OCI-LY7 (cell line): ENCODE data around the gene PPARG. TPM values are rescaled to one million over a fixed set of nuclear protein-coding genes. Genes with fewer than 3 reads are reported as not detected.

Source experiments
- BruUV-seq: library from RNA; stranded (reverse); fragments of 400-500 nt; replicated peaks from 2 replicates; lab custom pipeline; 2021; lab: Mats Ljungman, UMichigan
- CTCF ChIA-PET: fragments of 300-600 bp; sonication (Branson Sonifier 250); formaldehyde crosslinking; loops from one replicate; lab custom pipeline; 2022; ENCODE audit warnings: antibody characterized with exemption; ENCODE audit not compliant: unreplicated experiment; lab: Charles Lee
- POLR2A ChIA-PET: fragments of 300-600 bp; sonication (Branson Sonifier 250); formaldehyde crosslinking; loops from one replicate; lab custom pipeline; 2022; ENCODE audit warnings: antibody characterized with exemption; lab: Charles Lee
- DNase-seq: peaks from one replicate; pipeline ENCODE4 v3.0.0-alpha.2; 2015; ENCODE audit warnings: low spot score
- H2AFZ ChIP-seq: fragments of 200-600 bp; sonication (generic), shearing (Covaris generic); 2 replicates; pipeline ENCODE4 v1.6.1; 2014; ENCODE audit warnings: mild to moderate bottlenecking, antibody characterized with exemption, low read length, moderate library complexity
- H3K27ac ChIP-seq: fragments of 200-600 bp; sonication (generic); 2 replicates; pipeline ENCODE4 v1.5.1; 2014; ENCODE audit warnings: mixed run types, low read depth, mild to moderate bottlenecking, moderate library complexity, low read length, inconsistent platforms; ENCODE audit not compliant: poor library complexity, severe bottlenecking
- H3K36me3 ChIP-seq: fragments of 200-600 bp; sonication (generic); 2 replicates; pipeline ENCODE4 v1.6.1; 2014; ENCODE audit warnings: mild to moderate bottlenecking, antibody characterized with exemption, low read length, moderate library complexity, mixed read lengths; ENCODE audit not compliant: insufficient read depth
- H3K4me1 ChIP-seq: fragments of 200-600 bp; sonication (generic); 2 replicates; pipeline ENCODE4 v1.5.1; 2014; ENCODE audit warnings: mild to moderate bottlenecking, low read length; ENCODE audit not compliant: insufficient read depth, poor library complexity, severe bottlenecking
- H3K4me2 ChIP-seq: fragments of 200-600 bp; sonication (generic); 2 replicates; pipeline ENCODE4 v1.6.1; 2014; ENCODE audit warnings: mild to moderate bottlenecking, low read length
- H3K4me3 ChIP-seq: fragments of 200-600 bp; sonication (generic); 2 replicates; pipeline ENCODE4 v1.5.1; 2014; ENCODE audit warnings: mild to moderate bottlenecking, low read depth, low read length; ENCODE audit not compliant: poor library complexity, severe bottlenecking
- H3K79me2 ChIP-seq: fragments of 200-600 bp; sonication (generic); 2 replicates; pipeline ENCODE4 v1.6.1; 2016; ENCODE audit warnings: low read depth, mild to moderate bottlenecking, low read length, moderate library complexity, mixed read lengths; ENCODE audit not compliant: insufficient read depth
- H3K9me2 ChIP-seq: fragments of 200-600 bp; sonication (generic); 2 replicates; pipeline ENCODE4 v1.6.1; 2016; ENCODE audit warnings: mild to moderate bottlenecking, low read length, mixed read lengths; ENCODE audit not compliant: insufficient read depth
- H3K9me3 ChIP-seq: fragments of 200-600 bp; sonication (generic); 2 replicates; pipeline ENCODE4 v1.6.1; 2014; ENCODE audit warnings: mild to moderate bottlenecking, mixed run types, low read length, mixed read lengths
- H4K20me1 ChIP-seq: fragments of 200-600 bp; sonication (generic); 2 replicates; pipeline ENCODE4 v1.6.1; 2014; ENCODE audit warnings: mild to moderate bottlenecking, antibody characterized with exemption, low read length, moderate library complexity, mixed read lengths; ENCODE audit not compliant: insufficient read depth
- CTCF ChIP-seq: fragments of 200-600 bp; sonication (generic); conservative IDR thresholded peaks from 2 replicates; pipeline ENCODE4 v1.5.1; 2014; ENCODE audit warnings: mild to moderate bottlenecking, antibody characterized with exemption, low read length, moderate library complexity, mixed read lengths
- EZH2phosphoT487 ChIP-seq: fragments of 200-600 bp; sonication (generic); IDR thresholded peaks from 2 replicates; pipeline ENCODE4 v1.6.1; 2018; ENCODE audit warnings: low read depth, borderline replicate concordance, mild to moderate bottlenecking, mixed run types, antibody characterized with exemption, low read length, moderate library complexity, mixed read lengths
- intact Hi-C: fragments of 100-400 bp; cut with micrococcal nuclease; formaldehyde crosslinking; loops from one replicate; pipeline ENCODE4 v1.10.0; 2022; ENCODE audit not compliant: unreplicated experiment
- total RNA-seq, 2 experiments: library from RNA; depleted of rRNA in 1 of 2; stranded (reverse); fragments of >200 nt in 1 of 2; shearing (Covaris generic) in 1 of 2; gene quantifications; 2 replicates each; pipeline ENCODE4 v1.2.3, GENCODE V29; 2014 to 2022

Gene PPARG
- total RNA-seq, 2 experiments from 2014 or later = not detected

GRCh38 chr3:12451960-12452359 lies 163.1 kb downstream of the PPARG start:
- POLR2A ChIA-PET = interaction anchor here (0.6 kb wide), 1 partner anchor 18 kb away, joined by 3 read pairs; no protein-coding TSS in a partner anchor
- H3K27ac ChIP-seq = no peak overlapping the region
- H3K4me2 ChIP-seq = no peak overlapping the region

DNA sequence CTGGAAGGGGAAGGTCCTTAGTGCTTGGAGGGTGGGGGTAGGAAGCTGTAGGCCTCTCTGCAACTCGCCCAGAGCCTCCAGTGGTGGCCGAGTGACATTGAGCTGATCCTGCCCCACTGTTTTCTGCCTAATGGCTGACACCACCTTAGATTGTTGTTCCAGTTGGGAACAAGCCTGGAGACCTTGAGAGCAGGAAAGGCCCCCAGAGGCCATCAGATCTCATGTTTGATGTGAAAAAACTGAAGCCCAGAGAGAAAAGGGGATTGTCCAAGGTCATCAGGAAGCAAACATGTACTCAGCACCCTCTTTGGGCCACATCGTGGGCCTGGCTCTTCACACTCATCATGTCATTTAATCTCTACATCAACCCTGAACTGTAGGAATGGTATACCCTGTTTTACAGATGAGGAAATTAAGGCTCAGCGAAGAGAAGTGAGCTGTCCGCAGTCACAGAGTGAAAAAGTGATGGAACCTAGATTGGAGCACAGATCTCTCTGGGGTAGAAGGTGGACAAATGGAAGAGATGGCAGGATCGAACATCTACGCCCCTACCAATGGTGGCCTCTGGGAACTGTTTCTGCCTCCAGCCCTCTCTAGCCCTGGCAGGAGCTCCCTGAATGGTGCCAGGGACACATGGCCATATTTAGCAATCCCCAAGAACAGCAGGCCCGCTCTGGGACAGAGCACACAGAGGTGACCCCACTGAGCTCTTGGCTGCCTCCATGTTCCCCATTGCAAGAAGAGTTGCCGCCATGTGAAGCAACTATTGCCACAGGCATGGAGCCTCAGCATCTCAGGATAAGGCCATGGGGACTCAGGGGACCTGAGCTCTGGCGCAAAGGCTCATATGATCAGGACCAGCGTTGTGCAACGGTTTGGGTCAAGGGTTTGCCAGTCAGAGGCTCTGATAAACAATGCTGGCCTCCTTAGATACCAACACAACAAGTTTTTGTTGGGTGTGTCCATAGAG lies 163.8 kb downstream of the PPARG start:
- POLR2A ChIA-PET = interaction anchor here (0.6 kb wide), 1 partner anchor 17 kb away, joined by 3 read pairs; no protein-coding TSS in a partner anchor
- intact Hi-C loops = no loop called here
- H3K27ac ChIP-seq = no peak overlapping the region
- no peak overlapping the region for H3K4me3 ChIP-seq
- H2AFZ ChIP-seq = no peak overlapping the region
- no peaks in the 10 kb centered on the region for H3K79me2 ChIP-seq
- H3K9me2 ChIP-seq = no peaks in the 10 kb centered on the region
- no peaks in the 10 kb centered on the region for H3K4me1 ChIP-seq
- BruUV-seq = no TSS peak
- no peaks in the 10 kb centered on the region for H3K9me3 ChIP-seq
- no peak for DNase-seq
- no peaks in the 10 kb centered on the region for H4K20me1 ChIP-seq
- CTCF ChIA-PET = no interaction called here
- no peaks in the 10 kb centered on the region for H3K36me3 ChIP-seq
- TF ChIP-seq EZH2phosphoT487 (no peak), CTCF (no peak)
- H3K4me2 ChIP-seq = no peak overlapping the region

More at GRCh38 chr3:12451960-12452359, 163.1 kb downstream of the PPARG start:
- Histone ChIP-seq H3K4me3 (no peak overlapping the region), H4K20me1 (no peaks in the 10 kb centered on the region), H3K79me2 (no peaks in the 10 kb centered on the region), H3K9me3 (no peaks in the 10 kb centered on the region), H3K9me2 (no peaks in the 10 kb centered on the region), H3K4me1 (no peaks in the 10 kb centered on the region), H2AFZ (no peak overlapping the region), H3K36me3 (no peaks in the 10 kb centered on the region)
- intact Hi-C loops = no loop called here
- TF ChIP-seq EZH2phosphoT487 = no peak
- TF ChIP-seq CTCF = no peak
- no peak for DNase-seq
- CTCF ChIA-PET = no interaction called here
- BruUV-seq = no TSS peak
